ENCODE measurements around the gene ECHDC3.

ECHDC3 gene

GRCh38 chr10:11782793-11783557, 40.8 kb downstream of the ECHDC3 start:
- DNase-seq (ENCODE audit: low read depth in 2 of 2), result no peak

DNA sequence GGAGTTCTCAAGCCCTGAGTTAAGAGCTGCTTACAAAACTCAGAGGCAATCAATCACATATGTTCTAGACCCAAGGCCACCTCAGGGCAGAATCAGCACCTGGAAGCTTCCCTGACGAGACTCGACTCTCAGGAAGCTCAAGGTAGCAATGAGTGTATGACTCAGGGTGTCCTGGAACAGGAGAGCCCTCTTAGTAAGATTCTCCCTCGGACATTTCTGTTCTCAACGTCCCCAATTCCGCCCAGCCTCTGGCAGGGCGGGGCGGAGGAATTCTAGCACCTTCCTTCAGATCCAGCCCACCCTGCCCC, 41.3 kb downstream of the ECHDC3 start:
- no peak for DNase-seq (ENCODE audit: low read depth in 2 of 2)

DNA sequence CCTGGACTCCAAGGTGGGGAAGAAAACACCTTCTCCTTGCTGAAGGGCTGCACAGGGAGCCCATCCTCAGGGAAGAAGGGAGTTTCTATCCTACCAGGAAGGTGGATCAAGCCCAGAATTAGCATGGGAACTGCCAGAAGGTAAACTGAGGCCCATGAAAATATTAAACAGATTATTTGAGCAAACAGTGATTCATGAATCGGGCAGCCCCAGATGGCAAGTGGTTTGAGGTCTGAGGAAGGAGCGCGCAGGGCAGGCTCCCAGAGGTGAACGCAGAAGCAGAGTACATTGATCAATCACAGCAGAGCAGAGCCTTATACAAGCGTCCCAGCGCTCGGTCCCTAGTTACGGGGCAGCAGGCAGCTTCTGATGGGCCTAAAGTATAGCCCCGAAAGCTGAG, 45.2 kb downstream of the ECHDC3 start:
- no peak for DNase-seq (ENCODE audit: low read depth in 2 of 2)

DNA sequence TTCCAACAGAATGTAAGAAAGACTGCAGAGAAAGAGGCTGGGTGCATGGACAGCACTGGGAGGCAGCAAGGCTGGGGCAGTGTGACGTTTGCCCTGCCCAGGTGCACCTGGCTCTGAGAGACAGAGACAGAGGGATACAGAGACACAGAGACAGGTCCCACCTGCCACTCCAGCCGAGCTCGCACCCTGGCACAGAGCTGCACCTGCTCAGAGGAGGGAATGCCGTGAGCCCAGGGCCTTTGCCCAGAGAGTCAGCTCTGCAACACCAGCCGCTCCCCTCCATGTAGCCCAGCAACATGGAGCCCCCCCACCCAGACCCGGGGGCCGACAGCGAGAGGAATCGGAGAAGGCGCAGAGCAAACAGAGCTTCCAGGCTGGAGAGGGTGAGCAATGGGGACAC, 45.7 kb downstream of the ECHDC3 start:
- no peak for DNase-seq (ENCODE audit: low read depth in 2 of 2)

GRCh38 chr10:11789306-11789705, 47.1 kb downstream of the ECHDC3 start:
- DNase-seq (ENCODE audit: low read depth in 2 of 2), result no peak

DNA sequence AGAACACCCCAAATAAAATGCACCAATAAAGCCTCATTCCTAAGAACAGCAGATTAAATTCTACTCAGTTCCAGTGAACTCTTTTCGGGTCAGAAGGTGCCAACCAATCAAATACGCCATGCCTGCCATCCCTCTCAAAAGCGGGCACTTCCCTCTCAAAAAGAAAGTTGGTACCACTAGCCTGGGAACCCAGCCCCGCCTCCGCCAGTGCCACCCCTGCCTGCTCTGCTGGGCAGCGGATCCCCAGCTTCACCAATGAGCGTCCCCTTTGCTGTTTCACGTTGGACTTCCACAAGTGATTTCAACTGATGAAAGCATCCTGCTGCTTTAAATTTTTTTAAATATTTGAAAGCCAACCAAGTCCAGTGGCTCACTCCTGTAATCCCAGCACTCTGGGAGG, 47.8 kb downstream of the ECHDC3 start:
- no peak for DNase-seq (ENCODE audit: low read depth in 2 of 2)

DNA sequence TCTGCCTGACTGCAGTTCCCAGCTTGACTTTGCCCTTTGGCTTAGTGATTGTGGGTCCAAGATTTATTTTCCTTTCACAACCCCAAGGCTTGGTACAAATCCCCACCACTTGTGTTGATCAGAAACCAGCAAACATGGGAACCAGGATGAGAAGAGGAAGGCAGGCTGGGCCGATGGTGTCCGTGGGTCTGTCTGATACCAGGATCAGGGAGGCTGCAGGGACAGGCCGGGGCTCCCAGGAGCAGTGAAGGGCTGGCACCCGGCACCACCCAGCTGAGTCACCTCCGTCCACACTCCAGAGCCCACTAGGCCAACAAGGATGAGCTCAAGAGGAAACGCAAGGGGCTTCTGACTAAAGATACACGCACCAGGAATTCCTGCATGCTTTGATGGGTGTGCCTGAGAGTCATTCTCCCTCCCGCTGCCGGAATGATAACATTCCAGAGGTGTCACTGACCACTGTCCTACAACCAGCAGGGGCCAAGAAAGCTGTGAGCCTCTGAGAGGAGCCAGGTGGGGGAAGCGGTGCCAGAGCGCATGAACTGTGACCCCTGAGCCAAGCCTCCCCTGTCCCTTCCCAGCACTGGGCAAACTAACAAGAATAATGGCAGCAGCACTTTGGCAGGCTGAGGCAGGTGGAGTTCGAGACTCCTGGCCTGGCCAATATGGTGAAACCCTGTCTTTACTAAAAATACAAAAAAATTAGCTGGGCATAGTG, 51.7 kb downstream of the ECHDC3 start:
- DNase-seq (ENCODE audit: low read depth in 2 of 2), result no peak

DNA sequence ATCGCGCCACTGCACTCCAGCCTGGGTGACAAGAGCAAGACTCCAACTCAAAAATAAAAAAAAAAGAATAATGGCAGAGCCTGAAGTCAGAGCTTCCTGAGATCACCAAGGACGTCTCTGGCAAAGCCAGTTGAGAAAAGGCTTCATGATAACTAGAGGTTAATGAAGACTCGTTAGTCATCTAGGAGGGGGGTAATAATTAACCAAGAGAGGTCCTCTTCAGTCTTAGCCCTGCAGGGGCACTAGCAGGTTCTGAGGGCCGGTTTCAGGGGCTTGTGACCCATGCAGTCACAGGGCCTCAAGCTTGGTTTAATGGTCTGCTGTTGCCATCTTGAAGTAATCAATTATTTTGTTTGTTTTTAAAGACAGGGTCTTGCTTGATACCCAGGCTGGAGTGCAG, 52.4 kb downstream of the ECHDC3 start:
- no peak for DNase-seq (ENCODE audit: low read depth in 2 of 2)

DNA sequence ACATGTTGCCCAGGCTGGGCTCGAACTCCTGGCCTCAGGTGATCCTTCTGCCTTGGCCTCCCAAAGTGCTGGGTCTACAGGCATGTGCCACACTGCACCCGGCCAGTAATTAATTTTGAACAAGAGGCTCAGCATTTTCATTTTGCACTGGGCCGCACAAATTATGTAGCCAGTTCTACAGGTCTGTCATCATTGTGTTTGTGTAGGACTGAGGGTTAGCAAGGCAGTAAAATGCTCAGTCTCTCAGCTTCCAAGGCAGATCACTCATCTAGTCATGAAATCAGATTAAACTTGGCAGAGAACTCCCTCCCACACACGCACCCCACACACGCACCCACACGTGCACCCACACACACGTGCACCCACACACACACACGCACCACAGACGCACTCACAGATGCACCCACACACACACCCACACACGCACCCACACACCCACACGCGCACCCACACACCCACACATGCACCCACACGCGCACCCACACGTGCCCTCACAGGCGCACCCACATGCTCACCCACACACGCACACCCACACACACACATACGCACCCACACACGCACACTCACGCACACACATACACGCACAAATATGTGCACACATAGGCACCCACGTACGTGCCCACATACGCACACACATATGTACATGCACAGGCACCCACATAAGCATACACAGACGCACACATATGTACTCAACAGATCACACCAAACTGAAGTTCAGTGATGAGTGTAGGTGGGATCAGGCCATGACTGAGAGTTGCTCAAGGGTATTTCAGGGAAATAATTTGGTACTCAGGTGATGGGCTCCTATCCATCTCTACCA, 53.1 kb downstream of the ECHDC3 start:
- no peak for DNase-seq (ENCODE audit: low read depth in 2 of 2)

DNA sequence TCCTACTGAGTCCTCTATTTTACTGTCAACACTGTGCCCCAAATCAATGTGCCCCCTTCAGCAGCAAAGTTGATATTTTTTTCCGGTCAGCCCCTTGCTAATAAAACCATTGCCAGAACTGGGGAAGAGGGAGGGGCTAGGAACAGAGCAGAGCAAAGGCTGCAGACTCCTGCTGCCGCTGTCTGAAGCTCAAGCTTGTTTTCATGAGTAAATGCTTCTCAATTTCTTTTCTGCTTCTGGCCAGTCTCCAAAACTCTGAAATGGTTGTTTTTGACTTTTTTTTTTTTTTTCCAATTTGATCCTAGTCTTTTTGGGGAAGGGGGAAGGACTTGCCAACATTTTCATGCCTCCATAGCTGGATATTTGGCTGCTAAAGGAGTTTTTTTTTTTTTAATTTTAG, 54.3 kb downstream of the ECHDC3 start:
- no peak for DNase-seq (ENCODE audit: low read depth in 2 of 2)

- no peak for DNase-seq (ENCODE audit: low read depth in 2 of 2)
Measured at GRCh38 chr10:11797281-11797680, 55.1 kb downstream of the ECHDC3 start.

DNA sequence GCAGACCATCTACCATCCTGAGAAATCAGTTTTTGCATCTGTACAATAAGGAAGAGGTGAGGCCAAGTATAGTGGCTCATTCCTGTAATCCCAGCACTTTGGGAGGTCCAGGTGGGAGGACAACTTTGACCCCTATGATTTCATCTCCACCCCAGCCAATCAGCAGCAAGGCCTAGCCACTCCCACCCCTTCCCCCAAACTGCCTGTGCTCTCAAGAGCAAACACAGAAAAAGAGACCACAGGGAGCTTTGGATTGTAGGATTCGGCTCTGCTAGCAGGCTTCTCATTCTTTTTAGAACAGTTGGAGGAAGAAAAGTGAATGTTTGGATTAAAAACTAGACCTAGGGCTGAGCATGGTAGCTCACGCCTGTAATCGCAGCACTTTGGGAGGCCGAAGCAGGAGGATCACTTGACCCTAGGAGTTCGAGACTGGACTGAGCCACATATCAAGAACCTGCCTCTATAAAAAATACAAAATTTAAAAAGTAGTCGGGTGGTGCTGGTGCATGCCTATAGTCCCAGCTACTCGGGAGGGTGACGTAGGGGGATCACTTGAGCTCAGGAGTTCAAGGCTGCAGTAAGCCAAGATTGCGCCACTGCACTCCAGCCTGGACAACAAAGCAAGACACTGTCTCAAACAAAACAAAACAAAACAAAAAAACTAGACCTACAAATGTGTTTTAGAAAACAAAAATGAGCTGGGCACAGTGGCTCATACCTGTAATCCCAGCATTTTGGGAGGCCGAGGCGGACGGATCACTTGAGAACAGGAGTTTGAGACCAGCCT, 55.9 kb downstream of the ECHDC3 start:
- DNase-seq (ENCODE audit: low read depth in 2 of 2), result no peak

DNA sequence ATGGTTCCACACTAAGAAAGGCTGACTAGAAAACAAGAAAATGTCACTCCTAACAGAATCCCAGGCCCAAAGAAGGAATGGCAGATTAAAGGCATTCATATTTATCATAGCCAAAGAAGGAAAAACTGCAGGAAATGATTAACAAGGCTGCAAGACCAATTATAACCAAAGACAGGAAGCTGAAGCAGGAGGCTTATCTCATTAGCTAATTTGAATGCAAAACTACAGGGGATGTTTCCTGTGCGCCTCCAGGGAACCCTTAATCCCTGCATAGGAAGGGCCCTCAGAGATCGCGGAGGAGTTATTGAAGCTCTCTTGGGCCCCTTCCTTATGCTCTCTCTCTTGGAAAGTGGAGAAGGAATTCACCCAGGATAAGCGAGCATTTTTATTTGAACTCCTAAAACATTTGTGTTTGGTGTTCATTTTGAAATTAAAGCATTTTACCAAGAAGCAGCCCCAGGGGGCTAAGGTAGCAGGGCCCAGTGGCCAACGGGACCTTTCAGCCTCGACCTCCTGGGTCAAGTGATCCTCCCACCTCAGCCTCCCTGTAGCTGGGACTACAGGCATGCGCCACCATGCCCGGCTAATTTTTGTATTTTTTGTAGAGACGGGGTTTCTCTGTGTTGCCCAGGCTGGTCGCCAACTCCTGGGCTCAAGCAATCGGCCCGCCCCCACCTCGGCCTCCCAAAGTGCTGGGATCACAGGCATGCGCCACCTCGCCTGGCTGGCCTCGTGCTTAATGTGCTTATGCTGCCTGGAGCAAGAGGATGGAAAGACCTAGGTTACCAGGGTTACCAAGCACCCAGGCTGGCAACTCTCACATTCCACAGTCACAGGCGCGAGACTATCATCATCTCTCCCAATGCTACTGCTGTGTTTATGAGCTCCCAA, 56.9 kb downstream of the ECHDC3 start:
- DNase-seq (ENCODE audit: low read depth in 2 of 2), result no peak

- no peak for DNase-seq (ENCODE audit: low read depth in 2 of 2)
Measured at GRCh38 chr10:11799736-11800080, 57.5 kb downstream of the ECHDC3 start.

- DNase-seq (ENCODE audit: low read depth in 2 of 2), result no peak
Measured at GRCh38 chr10:11804336-11804735, 62.2 kb downstream of the ECHDC3 start.

DNA sequence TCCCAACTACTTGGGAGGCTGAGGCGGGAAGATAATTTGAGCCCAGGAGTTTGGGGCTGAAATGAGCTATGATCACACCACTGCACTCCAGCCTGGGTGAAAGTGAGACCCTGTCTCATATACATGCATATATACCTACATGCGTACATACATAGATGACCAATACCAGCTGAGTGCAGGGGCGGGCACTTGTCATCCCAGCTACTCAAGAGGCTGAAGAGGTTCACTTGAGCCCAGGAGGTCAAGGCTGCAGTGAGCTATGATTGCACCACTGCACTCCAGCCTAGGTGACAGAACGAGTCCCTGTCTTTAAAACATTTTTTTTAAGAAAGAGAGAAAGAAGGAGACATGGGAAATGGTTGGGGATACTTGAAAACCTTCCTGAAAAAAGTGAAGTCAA, 63.6 kb downstream of the ECHDC3 start:
- no peak for DNase-seq (ENCODE audit: low read depth in 2 of 2)

- DNase-seq (ENCODE audit: low read depth in 2 of 2), result no peak
Measured at GRCh38 chr10:11806706-11807105, 64.5 kb downstream of the ECHDC3 start.

- DNase-seq (ENCODE audit: low read depth in 2 of 2), result no peak
Measured at GRCh38 chr10:11808808-11809207, 66.6 kb downstream of the ECHDC3 start.

DNA sequence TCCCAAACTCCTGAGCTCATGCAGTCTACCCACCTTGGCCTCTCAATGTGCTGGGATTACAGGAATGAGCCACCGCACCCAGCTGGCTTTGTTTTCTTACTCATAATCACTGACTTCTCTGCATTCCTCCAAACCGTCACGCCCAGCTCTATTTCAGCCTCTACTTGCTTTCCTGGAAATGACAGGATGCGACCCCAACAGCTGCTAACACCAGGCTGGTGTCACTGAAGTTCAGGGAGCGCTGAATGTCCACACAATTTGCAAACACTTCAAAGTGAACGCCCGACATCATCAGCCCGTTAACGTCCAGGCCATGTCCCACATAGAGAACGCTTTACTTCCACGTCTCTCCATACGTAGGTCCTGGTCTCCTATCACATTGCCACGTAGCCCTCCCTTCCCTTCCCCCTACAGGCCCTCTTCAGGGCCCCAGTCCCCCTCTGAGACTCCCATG, 68.2 kb downstream of the ECHDC3 start:
- DNase-seq (ENCODE audit: low read depth in 2 of 2), result no peak

GRCh38 chr10:11810973-11811372, 68.8 kb downstream of the ECHDC3 start:
- no peak for DNase-seq (ENCODE audit: low read depth in 2 of 2)

- no peak for DNase-seq (ENCODE audit: low read depth in 2 of 2)
Measured at GRCh38 chr10:11813177-11813576, 71.0 kb downstream of the ECHDC3 start.

All from stimulated activated CD4-positive, alpha-beta T cell treated with anti-CD3 and anti-CD28 coated beads, Interleukin-4, amount 100 ng/mL, for 48 hours (primary cell).